AG09309 (cell line): ENCODE results near the gene GAPDHS.

Source experiments
- DNase-seq: peaks from one replicate; pipeline ENCODE4 v3.0.0-alpha.2; 2010; ENCODE audit warnings: low read depth
- H3K4me3 ChIP-seq: 2 replicates; pipeline ENCODE4 v1.5.1; 2011; ENCODE audit warnings: mild to moderate bottlenecking, low read depth, low read length, moderate library complexity; ENCODE audit not compliant: control insufficient read depth
- CTCF ChIP-seq: IDR thresholded peaks from 2 replicates; pipeline ENCODE4 v1.5.1; 2011; ENCODE audit warnings: mild to moderate bottlenecking, low read depth, low read length, inconsistent platforms; ENCODE audit not compliant: insufficient read depth, control insufficient read depth; ENCODE audit errors: missing control alignments

Gene GAPDHS

GRCh38 chr19:35556025-35556590, 22.9 kb downstream of the GAPDHS start:
- TF ChIP-seq CTCF, result no peak
- no peak overlapping the region for H3K4me3 ChIP-seq
- DNase-seq, result no peak

- TF ChIP-seq CTCF, result no peak
- H3K4me3 ChIP-seq, result no peak overlapping the region
- DNase-seq, result no peak
Measured at GRCh38 chr19:35556846-35557538, 23.7 kb downstream of the GAPDHS start.

GRCh38 chr19:35557539-35558399, 24.5 kb downstream of the GAPDHS start:
- TF ChIP-seq CTCF, result no peak
- H3K4me3 ChIP-seq, result peak overlapping the region; percentile 26
- no peak for DNase-seq

- no peak for DNase-seq
- TF ChIP-seq CTCF, result no peak
- H3K4me3 ChIP-seq, result no peak overlapping the region
Measured at GRCh38 chr19:35558400-35559280, 25.4 kb downstream of the GAPDHS start.

GRCh38 chr19:35559281-35559659, 26.0 kb downstream of the GAPDHS start:
- DNase-seq, result no peak
- H3K4me3 ChIP-seq, result no peak overlapping the region
- no peak for TF ChIP-seq CTCF

GRCh38 chr19:35559781-35560180, 26.5 kb downstream of the GAPDHS start:
- DNase-seq, result no peak
- no peak for TF ChIP-seq CTCF
- no peak overlapping the region for H3K4me3 ChIP-seq
